RWPE1 (cell line): Measurements from ENCODE around the gene ASB15.

Experiments
- CTCF ChIA-PET: fragments of 350-600 bp; sonication (Branson Sonifier 250); formaldehyde crosslinking; extraction: SDS; loops from one replicate; lab custom pipeline; 2021; lab: Yijun Ruan, JAX
- POLR2A ChIA-PET: fragments of 400-600 bp; formaldehyde crosslinking; extraction: SDS; loops from one replicate; lab custom pipeline; 2020; ENCODE audit warnings: antibody characterized with exemption; ENCODE audit not compliant: low non-redundant PET; lab: Yijun Ruan, JAX
- DNase-seq: peaks from one replicate; pipeline ENCODE4 v3.0.0; 2012; ENCODE audit warnings: low spot score
- H3K27ac ChIP-seq: fragments of 450-650 bp; 2 replicates; pipeline ENCODE4 v1.5.1; 2017
- CTCF ChIP-seq: fragments of 450-650 bp; conservative IDR thresholded peaks from 2 replicates; pipeline ENCODE4 v1.5.1; 2017; ENCODE audit warnings: low read depth, mild to moderate bottlenecking

ASB15 gene

DNA sequence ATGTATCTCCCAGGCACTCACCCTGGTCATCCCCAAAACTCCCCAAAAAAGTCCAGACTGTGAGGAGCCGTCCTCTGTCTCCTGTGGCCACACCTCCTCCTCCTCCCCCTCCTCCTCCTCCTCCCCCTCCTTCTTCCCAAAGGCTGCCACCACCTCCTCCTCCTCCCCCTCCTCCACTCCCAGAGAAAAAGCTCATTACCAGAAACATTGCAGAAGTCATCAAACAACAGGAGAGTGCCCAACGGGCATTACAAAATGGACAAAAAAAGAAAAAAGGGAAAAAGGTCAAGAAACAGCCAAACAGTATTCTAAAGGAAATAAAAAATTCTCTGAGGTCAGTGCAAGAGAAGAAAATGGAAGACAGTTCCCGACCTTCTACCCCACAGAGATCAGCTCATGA is 61.1 kb downstream of the ASB15 start:
- H3K27ac ChIP-seq, result no peak overlapping the region
- ChIA-PET CTCF (interaction anchor here (1.1 kb wide), 1 partner anchor 48 kb away, joined by 3 read pairs; no protein-coding TSS in a partner anchor), POLR2A (no interaction called here)
- TF ChIP-seq CTCF, result no peak
- DNase-seq, result no peak

- no peak for TF ChIP-seq CTCF
- CTCF ChIA-PET, result interaction anchor here (1.1 kb wide), 1 partner anchor 48 kb away, joined by 3 read pairs; no protein-coding TSS in a partner anchor
- no peak overlapping the region for H3K27ac ChIP-seq
- DNase-seq, result no peak
- POLR2A ChIA-PET, result no interaction called here
These were observed 61.6 kb downstream of the ASB15 start for GRCh38 chr7:123663200-123663599.

DNA sequence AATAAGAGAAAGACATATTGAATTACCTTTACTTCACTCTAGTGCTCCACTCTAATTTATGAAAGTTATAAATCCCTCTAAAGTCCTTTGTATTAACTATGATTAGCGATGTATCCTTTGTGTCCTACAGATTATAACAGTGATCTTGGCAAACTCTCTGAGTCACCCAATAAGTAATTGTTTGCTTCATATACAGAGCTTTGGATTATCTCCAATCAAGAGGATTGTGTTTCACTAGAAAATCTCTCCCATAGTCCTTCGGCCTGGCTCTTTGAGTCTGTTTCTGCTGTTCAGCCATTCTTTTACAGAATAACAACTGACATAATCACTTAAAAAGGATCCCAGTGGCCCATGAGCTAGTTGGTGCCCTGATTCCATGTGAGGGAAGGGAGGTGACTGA is 63.5 kb downstream of the ASB15 start:
- POLR2A ChIA-PET, result no interaction called here
- H3K27ac ChIP-seq, result no peak overlapping the region
- DNase-seq, result no peak
- no peak for TF ChIP-seq CTCF
- CTCF ChIA-PET, result interaction anchor here (0.8 kb wide), 1 partner anchor 133 kb away, joined by 6 read pairs; no protein-coding TSS in a partner anchor

GRCh38 chr7:123665896-123666295 is 64.3 kb downstream of the ASB15 start:
- TF ChIP-seq CTCF, result no peak
- ChIA-PET POLR2A (no interaction called here), CTCF (no interaction called here)
- H3K27ac ChIP-seq, result no peak overlapping the region
- DNase-seq, result no peak

DNA sequence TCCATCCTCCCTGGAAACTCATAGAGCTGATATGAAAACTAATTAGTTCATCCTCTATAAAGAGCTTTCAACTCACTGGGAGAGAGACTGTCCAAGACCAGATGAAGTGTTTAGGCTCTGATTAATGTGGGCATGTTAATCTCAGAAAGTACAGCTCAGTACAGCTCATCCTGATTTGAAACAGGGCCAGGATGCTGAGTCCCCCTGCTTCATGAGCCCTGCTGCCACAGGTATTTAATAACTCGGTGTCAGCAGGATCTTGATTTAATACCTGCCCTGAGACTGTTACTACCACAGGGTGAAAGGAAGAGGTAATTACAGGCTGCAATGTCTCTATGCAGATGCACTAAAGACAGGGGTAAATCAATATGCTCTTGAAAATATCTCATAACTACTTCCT is 64.9 kb downstream of the ASB15 start:
- no peak for DNase-seq
- TF ChIP-seq CTCF, result no peak
- CTCF ChIA-PET, result interaction anchor here (0.8 kb wide), 1 partner anchor 1166 kb away, joined by 3 read pairs; no protein-coding TSS in a partner anchor
- POLR2A ChIA-PET, result no interaction called here
- no peak overlapping the region for H3K27ac ChIP-seq

GRCh38 chr7:123669485-123669884 is 67.9 kb downstream of the ASB15 start:
- POLR2A ChIA-PET, result no interaction called here
- no peak for TF ChIP-seq CTCF
- no peak for DNase-seq
- CTCF ChIA-PET, result no interaction called here
- H3K27ac ChIP-seq, result no peak overlapping the region
